NCI-H345 (cell line): Measurements from ENCODE around the gene GNL1.

ENCODE experiments used
- DNase-seq: peaks from one replicate; lab custom pipeline; 2025; lab: John Stamatoyannopoulos, UW

GNL1 gene, protein sequence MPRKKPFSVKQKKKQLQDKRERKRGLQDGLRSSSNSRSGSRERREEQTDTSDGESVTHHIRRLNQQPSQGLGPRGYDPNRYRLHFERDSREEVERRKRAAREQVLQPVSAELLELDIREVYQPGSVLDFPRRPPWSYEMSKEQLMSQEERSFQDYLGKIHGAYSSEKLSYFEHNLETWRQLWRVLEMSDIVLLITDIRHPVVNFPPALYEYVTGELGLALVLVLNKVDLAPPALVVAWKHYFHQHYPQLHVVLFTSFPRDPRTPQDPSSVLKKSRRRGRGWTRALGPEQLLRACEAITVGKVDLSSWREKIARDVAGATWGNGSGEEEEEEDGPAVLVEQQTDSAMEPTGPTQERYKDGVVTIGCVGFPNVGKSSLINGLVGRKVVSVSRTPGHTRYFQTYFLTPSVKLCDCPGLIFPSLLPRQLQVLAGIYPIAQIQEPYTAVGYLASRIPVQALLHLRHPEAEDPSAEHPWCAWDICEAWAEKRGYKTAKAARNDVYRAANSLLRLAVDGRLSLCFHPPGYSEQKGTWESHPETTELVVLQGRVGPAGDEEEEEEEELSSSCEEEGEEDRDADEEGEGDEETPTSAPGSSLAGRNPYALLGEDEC

GRCh38 chr6:30556066-30556905, at the start of gene GNL1:
Gene GNL1, minus strand, starts transcription at chr6:30556489. Its CDS starts 286 bp downstream, at chr6:30556203.
- DNase-seq: peak; percentile 96

DNA sequence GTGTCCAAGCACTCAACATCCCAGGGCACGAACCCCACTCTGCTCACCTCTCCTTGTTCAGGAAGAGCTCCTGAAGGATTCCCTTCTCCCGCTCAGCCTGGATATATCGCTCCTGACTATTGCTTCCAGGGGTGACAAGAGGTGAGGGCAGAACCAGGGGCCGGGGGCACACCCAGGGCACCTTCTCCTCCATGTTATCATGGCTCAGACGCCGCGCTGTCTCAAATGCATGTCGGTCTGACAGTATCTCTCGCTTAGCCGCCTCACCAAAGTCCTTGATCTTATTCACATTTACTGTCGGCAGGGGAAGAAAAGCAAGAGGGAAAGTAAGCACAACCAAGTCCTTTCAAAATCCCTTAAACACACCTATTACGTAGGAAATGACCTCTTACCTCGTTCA, 47.7 kb upstream of the GNL1 start:
- no peak for DNase-seq

DNA sequence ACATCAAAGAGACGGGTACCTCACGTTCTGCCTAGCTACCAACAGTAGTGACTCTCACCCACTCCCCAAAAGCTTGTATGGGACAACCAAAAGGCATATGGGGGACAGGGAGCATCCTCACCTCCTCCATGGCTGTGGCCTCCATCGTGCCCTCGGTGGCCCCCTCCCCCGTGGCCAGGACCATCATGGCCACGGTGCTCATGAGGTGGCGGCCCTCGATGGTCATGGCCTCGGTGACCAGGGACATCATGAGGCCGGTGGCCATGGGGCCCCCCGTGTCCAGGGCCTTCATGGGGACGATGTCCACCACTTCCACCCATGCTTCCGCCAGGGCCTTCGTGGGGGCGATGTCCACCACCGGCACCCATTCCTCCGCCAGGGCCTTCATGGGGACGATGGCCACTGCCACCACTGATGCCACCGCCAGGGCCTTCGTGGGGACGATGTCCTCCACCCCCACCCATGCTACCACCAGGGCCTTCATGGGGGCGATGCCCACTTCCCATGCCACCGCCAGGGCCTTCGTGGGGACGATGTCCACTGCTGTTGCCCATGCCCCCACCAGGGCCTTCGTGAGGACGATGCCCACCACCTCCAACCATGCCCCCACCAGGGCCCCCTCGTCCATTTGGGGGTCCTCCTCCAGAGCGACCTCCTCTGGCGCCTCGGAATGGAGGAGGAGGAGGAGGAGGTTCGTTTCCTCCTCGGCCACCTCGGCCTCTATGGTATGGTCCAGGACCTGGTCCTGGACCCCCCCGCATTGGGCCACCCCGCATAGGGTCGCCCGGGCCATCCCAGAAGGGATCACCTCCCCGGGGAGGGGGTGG, 45.7 kb upstream of the GNL1 start:
- no peak for DNase-seq

- DNase-seq: no peak
Observed at GRCh38 chr6:30601436-30601814, 45.1 kb upstream of the GNL1 start.

DNA sequence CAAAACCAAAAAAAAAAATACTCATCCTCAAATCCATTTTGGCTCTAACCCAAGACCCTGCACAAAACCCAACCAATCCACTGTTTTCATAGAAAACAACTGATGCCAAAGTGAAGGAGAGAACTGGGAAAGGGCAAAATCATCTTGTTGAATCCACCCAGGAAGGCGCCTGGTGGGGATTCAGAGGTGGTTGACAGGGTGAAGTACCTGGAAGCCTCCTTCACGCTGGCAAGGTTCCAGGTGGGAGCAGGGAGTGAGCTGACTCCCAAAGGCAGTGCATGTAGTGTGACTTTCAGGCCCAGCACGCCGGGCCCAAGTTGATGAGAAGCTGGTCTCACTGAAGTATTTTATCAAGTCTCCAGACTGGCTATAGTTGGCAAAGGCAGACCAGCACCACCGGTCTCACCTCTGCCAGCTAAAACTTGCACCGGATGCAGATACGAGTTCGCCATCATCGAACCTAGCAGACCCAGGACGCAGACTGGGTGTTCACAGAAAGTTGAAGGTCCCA, 44.2 kb upstream of the GNL1 start:
- peak; percentile 30 for DNase-seq

GRCh38 chr6:30599625-30600324, 43.5 kb upstream of the GNL1 start:
- DNase-seq: no peak

DNA sequence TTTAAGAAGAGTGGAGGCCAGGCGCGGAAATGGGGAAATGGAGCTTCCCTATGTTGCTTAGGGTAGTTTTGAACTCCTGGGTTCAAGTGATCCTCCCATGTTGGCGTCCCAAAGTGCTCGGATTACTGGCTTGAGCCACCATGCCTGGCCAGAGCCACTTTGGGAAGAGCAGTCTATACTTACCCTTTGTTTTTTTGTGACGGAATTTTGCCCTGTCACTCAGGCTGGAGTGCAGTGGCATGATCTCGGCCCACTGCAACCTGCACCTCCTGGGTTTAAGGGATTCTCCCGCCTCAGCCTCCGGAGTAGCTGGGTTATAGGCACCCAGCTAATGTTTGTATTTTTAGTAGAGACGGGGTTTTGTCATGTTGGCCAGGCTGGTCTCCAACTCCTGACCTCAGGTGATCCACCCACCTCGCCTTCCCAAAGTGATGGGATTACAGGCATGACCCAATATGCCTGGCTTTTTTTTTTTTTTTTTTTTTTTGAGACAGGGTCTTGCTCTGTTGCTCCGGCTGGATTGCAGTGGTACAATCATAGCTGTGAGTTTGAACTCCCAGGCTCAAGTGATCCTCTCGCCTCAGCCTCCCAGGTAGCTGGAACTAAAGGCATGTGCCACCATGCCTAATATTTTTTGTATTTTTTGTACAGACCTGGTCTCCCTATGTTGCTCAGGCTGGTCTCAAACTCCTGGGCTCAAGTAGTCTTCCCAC, 42.8 kb upstream of the GNL1 start:
- no peak for DNase-seq

DNA sequence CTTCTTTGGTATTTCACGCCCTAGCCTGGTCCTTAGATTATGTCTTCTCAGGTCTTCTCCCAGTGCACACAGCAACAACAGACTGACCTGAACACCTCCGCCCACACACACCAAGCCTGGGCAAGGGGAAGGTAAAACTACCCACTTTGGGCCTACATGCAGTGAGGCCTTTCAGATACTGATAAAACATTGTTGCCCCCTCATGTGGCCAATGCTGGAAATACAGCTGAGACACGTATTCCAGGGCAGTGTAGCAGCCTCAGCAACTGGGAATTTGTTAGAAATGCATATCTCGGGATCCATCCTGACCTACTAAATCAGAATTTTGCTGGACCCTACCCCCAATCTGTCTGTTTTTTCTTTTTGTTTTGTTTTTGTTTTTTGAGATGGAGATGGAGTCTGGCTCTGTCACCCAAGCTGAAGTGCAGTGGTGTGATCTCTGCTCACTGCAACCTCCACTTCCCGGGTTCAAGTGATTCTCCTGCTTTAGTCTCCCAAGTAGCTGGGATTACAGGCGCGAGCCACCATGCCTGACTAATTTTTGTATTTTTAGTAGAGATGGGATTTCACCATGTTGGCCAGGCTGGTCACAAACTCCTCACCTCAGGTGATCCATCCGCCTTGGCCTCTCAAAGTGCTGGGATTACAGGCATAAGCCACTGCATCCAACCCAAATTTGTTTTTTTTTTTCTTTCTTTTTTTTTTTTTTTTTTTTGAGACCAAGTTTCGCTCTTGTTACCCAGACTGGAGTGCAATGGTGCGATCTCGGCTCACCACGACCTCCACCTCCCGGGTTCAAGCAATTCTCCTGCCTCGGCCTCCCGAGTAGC, 41.2 kb upstream of the GNL1 start:
- peak; percentile 63 for DNase-seq

DNA sequence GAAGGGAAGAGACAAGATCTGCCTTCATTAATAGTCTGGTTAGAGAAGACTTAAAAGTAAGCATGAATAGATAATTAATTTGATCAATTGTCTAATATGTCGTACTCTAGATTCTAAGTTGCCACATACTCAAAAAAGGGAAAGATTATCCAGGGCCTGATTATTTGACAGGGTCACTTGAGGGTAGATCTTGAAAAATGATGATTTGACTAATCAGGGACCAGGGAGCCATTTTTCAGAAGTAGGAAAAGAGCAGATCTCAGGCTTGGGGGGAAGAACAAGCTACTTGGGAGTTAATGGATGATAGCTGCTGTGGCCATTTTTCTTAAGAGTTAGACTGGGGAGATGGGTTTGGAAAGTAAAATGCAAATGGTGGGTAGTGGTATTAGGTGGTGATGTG, 36.0 kb upstream of the GNL1 start:
- no peak for DNase-seq

GRCh38 chr6:30591008-30591407, 34.7 kb upstream of the GNL1 start:
- DNase-seq: no peak

DNA sequence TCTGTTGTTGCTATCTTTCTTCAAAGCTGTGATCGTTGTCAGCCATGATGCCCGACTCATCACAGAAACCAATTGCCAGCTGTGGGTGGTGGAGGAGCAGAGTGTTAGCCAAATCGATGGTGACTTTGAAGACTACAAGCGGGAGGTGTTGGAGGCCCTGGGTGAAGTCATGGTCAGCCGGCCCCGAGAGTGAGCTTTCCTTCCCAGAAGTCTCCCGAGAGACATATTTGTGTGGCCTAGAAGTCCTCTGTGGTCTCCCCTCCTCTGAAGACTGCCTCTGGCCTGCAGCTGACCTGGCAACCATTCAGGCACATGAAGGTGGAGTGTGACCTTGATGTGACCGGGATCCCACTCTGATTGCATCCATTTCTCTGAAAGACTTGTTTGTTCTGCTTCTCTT, 34.2 kb upstream of the GNL1 start:
- DNase-seq: no peak

DNA sequence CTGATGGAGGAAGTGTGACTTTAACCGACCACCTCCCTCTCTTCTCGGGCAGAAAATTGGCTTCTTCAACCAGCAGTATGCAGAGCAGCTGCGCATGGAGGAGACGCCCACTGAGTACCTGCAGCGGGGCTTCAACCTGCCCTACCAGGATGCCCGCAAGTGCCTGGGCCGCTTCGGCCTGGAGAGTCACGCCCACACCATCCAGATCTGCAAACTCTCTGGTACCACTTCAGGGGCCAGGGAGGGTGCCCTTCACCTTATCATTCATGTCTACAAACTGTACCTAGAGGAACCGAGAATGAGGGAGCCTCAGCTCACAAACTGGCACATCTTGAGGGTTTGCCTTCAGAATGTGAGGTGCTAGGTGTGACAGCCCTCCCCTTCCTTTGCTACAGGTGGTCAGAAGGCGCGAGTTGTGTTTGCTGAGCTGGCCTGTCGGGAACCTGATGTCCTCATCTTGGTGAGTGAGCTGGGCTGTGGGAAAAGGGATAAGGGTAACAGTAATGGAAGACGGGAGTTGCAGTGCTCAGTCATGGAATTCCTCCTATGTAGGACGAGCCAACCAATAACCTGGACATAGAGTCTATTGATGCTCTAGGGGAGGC, 33.6 kb upstream of the GNL1 start:
- DNase-seq: no peak

DNA sequence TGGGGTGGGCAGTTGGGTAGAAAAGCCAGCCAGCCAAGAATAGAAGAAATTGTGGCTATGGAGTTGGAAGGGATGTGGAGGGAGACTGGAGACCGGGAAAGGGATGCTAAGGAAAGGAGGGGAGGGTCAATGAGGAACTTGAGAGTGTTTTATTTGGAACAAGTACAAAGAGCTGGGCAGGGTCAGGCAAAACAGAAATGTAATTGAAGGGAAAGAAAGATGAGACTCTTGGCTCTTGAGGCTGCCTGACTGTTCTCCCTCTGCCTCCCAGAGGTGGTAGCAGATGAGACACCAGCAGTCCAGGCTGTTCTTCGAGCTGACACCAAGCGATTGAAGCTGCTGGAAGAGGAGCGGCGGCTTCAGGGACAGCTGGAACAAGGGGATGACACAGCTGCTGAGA, 27.6 kb upstream of the GNL1 start:
- no peak for DNase-seq

GRCh38 chr6:30578051-30578450, 21.8 kb upstream of the GNL1 start:
- DNase-seq: no peak

DNA sequence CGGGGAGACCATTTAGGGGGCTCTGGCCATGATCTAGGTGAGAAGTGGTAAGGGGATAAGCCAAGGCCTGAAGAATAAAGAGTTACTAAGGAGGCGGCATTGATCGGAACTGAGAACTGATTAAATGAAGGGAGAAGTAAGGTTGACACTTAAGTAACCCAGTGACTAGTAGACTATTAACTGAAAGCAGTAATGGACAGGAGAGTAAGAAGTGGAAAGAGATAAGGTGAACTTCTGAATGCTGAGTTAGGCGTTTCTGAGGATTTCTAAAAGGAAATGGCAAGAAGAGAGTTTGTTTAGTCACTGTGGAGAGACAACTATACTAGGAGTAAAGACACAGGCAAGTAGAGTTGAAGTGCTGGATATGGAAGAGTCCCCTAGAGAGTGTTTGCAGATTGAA, 16.8 kb upstream of the GNL1 start:
- no peak for DNase-seq

GRCh38 chr6:30572148-30572547, 15.9 kb upstream of the GNL1 start:
- no peak for DNase-seq

- no peak for DNase-seq
Observed at GRCh38 chr6:30571762-30572082, 15.4 kb upstream of the GNL1 start.

DNA sequence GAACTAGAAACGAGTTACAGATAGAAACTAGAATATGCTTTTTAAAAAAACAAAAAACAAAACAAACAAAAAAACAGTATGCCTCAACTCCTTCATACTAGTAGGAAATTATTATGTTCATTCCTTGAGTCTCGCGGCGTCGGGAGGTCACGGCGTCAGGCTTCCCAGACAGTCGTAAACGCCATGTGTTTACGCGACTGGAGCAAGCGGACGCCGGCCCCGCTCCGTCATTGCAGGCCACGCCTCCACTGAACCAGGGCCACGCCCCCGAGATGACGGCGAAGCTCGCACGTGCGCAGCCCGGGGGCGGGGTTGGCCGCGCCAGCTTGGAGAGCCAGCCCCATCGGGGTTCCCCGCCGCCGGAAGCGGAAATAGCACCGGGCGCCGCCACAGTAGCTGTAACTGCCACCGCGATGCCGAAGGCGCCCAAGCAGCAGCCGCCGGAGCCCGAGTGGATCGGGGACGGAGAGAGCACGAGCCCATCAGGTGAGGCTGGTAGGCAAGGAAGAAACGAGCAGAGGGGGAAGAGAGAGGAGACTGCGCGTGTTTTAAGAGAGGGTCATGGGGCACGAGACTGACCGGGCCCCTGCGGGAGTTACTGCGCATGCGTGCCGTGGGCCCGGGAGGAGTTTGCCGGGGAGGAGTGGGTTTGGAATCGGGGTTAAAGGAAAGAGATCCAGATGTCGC, 14.9 kb upstream of the GNL1 start, which contains the start of gene ABCF1:
TSS of gene ABCF1 (plus strand) at position 368 of the 687 bp plus-strand sequence. CDS start at position 414, 46 bp downstream.
- peak; percentile 97 for DNase-seq

DNA sequence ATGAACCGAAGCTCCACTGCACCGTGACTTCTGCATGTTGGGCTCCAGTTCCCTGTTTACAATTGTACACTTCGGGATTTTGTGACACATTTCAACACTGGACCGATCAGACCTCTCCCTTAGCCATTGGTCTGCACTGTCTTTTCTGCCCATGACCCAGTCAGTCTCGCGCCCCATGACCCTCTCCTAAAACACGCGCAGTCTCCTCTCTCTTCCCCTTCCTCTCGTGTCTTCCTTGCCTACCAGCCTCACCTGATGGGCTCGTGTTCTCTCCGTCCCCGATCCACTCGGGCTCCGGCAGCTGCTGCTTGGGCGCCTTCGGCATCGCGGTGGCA, 14.4 kb upstream of the GNL1 start:
- DNase-seq: no peak
